Transverse colon (tissue), 4 donors: ENCODE results near the gene TYMS. TPM values are rescaled to one million over a fixed set of nuclear protein-coding genes. Genes with fewer than 3 reads are reported as not detected.

Source experiments
- DNase-seq: peaks from one replicate; pipeline ENCODE4 v3.0.0-alpha.2; 2019
- H3K27ac ChIP-seq, 4 donors: fragments of 200-600 bp; sonication (generic); 2 replicates each; pipeline ENCODE4 v1.5.1; 2016 to 2018; ENCODE audit warnings: inconsistent platforms in 4 of 4
- H3K27me3 ChIP-seq: fragments of 200-600 bp; sonication (generic); 2 replicates; pipeline ENCODE4 v1.5.1; 2017; ENCODE audit warnings: inconsistent platforms
- H3K36me3 ChIP-seq, 4 donors: fragments of 200-600 bp; sonication (generic); 2 replicates each; pipeline ENCODE4 v1.5.1; 2017 to 2019; ENCODE audit warnings: inconsistent platforms in 4 of 4
- H3K4me1 ChIP-seq, 4 donors: fragments of 200-600 bp; sonication (generic); 2 replicates each; pipeline ENCODE4 v1.5.1; 2017 to 2020; ENCODE audit warnings: inconsistent platforms in 4 of 4
- H3K4me3 ChIP-seq, 4 donors: fragments of 200-600 bp; sonication (generic); 1 replicate in 1 of 4; 2 replicates in 3 of 4; pipeline versions ENCODE4 v1.5.1 to v1.6.1; 2017 to 2019; ENCODE audit warnings: inconsistent platforms in 4 of 4
- H3K9me3 ChIP-seq, 2 donors: fragments of 200-600 bp; sonication (generic); 2 replicates each; pipeline ENCODE4 v1.5.1; 2017 to 2019; ENCODE audit warnings: inconsistent platforms in 2 of 2
- CTCF ChIP-seq, 5 experiments: fragments of 200-600 bp in 3 of 5; fragments of 450-650 bp in 2 of 5; sonication (generic) in 3 of 5; IDR thresholded peaks; 1 replicate in 2 of 5; 2 replicates in 3 of 5; pipeline ENCODE4 v1.5.1; 2016 to 2017; ENCODE audit warnings: antibody characterized with exemption in 5 of 5, inconsistent platforms in 3 of 5, mild to moderate bottlenecking in 2 of 5, moderate library complexity in 1 of 5
- EP300 ChIP-seq: sonication (generic); formaldehyde crosslinking; IDR thresholded peaks from one replicate; pipeline ENCODE4 v1.6.1; 2017; ENCODE audit warnings: antibody characterized with exemption, low read depth
- POLR2A ChIP-seq: fragments of 450-650 bp; IDR thresholded peaks from one replicate; pipeline ENCODE4 v1.6.1; 2016; ENCODE audit warnings: antibody characterized with exemption, mild to moderate bottlenecking, moderate library complexity
- POLR2AphosphoS5 ChIP-seq, 3 donors: sonication (generic); formaldehyde crosslinking; IDR thresholded peaks; one replicate each; pipeline ENCODE4 v1.6.1; 2016; ENCODE audit warnings: antibody characterized with exemption in 3 of 3
- WGBS, 2 donors: methylation state at CpG; one replicate each; pipeline ENCODE4 v1.1.5; 2018; ENCODE audit warnings: low coverage in 1 of 2; 5-methylcytosine and 5-hydroxymethylcytosine counted together
- in situ Hi-C, 4 donors: fragments of 200-750 bp; cut with MboI; loops; one replicate each; pipeline versions ENCODE4 v1.15.0 to v1.15.1; 2017; ENCODE audit warnings: low sequenced_read_pairs in 3 of 4, low pct_ligation_motif_present in 1 of 4, low pct_unique_long_range_greater_than_20kb in 1 of 4
- intact Hi-C: fragments of 100-400 bp; cut with DNase I; formaldehyde crosslinking; loops from one replicate; pipeline ENCODE4 v1.15.1; 2023; ENCODE audit warnings: low total_unique reads
- total RNA-seq, 4 donors: library from RNA; depleted of rRNA; stranded (reverse); fragments of >200 nt; gene quantifications; one replicate each; pipeline ENCODE4 v1.1.0, GENCODE V29; 2016

TYMS gene
- total RNA-seq, 4 donors from 2014 or later: 3.2 to 5.9 (median 4.7) TPM

- H3K9me3 ChIP-seq: no peaks in the 10 kb centered on the region
- TF ChIP-seq POLR2AphosphoS5 (IDR thresholded peaks at IDR 0.05) (no peak), POLR2A (no peak), CTCF (IDR thresholded peaks at IDR 0.05) (no peak), EP300 (no peak)
- no peaks in the 10 kb centered on the region for H3K36me3 ChIP-seq
- peaks cover 0 to 8% (median 6%) of the 10 kb centered on the region in 4 donors for H3K4me1 ChIP-seq
- intact Hi-C loops (loop anchor here (1.0 kb wide), 1 partner anchor 37 kb away; no protein-coding TSS in a partner anchor), in situ Hi-C loops (no loop called here)
- DNase-seq: no peak
- H3K27ac ChIP-seq: no peak overlapping the region
- WGBS, 2 donors: 69 to 80% methylated on average over 1 of the region's 1 CpG
- H3K27me3 ChIP-seq: no peaks in the 10 kb centered on the region
- no peak overlapping the region for H3K4me3 ChIP-seq
Measured at GRCh38 chr18:715626-716025, 58.2 kb downstream of the TYMS start.

- in situ Hi-C loops: no loop called here
- Histone ChIP-seq H3K9me3 (no peaks in the 10 kb centered on the region), H3K36me3 (no peaks in the 10 kb centered on the region), H3K27ac (no peak overlapping the region), H3K4me1 (no peaks in the 10 kb centered on the region), H3K27me3 (no peaks in the 10 kb centered on the region), H3K4me3 (no peak overlapping the region)
- DNase-seq: no peak
- WGBS, 2 donors: 84 to 94% methylated on average over 3 to 4 of the region's 4 CpGs
- TF ChIP-seq POLR2AphosphoS5 (IDR thresholded peaks at IDR 0.05): no peak
- no peak for TF ChIP-seq POLR2A
- TF ChIP-seq CTCF (IDR thresholded peaks at IDR 0.05): no peak
- TF ChIP-seq EP300: no peak
- intact Hi-C loops: no loop called here
Measured at GRCh38 chr18:717003-717402, 59.5 kb downstream of the TYMS start.

Other genes starting within 250 kb of the TYMS start
- gene COLEC12, start 157.0 kb upstream of the TYMS start, total RNA-seq: 1 to 10 TPM; 1.4 to 7.8 (median 2.8) TPM
- not detected for gene CETN1, start 77.3 kb upstream of the TYMS start, total RNA-seq
- gene CLUL1, start 60.7 kb upstream of the TYMS start, total RNA-seq: not detected
- 10 to 100 TPM; 44.5 to 97.3 (median 74.2) TPM for gene ENOSF1, start 55.0 kb downstream of the TYMS start, total RNA-seq
- gene YES1, start 154.6 kb downstream of the TYMS start, total RNA-seq: 100 to 1,000 TPM in 2 of 4 donors, 10 to 100 TPM in 2; 49.4 to 128 (median 96.0) TPM
- under 1 TPM in 2 of 4 donors, not detected in 2; 0.41 to 0.64 TPM for gene ADCYAP1, start 247.2 kb downstream of the TYMS start, total RNA-seq